ENCODE data around the gene MEIKIN.
"Not testable (repeated sequence)": the region's sequence is repeated elsewhere in the genome, so short reads cannot be mapped to it uniquely, and the experiment has no call there.

Gene MEIKIN

GRCh38 chr5:131783357-131783756 is 162.1 kb downstream of the MEIKIN start:
- Histone ChIP-seq H4K20me1 (ENCODE audit: insufficient read depth, low read length) (peaks cover 41% of the 10 kb centered on the region), H3K79me2 (ENCODE audit: insufficient read depth, low read length) (peaks cover 91% of the 10 kb centered on the region), H3K4me2 (ENCODE audit: insufficient read depth, low read length) (no peak overlapping the region), H3K9me3 (ENCODE audit: insufficient read depth, low read length, severe bottlenecking) (no peaks in the 10 kb centered on the region), H3K4me3 (ENCODE audit: low read depth in 1 of 2, low read length in 2 of 2) (no peak overlapping the region), H3K27ac (ENCODE audit: low read length) (no peak overlapping the region), H3K4me1 (ENCODE audit: insufficient read depth, low read length) (no peaks in the 10 kb centered on the region), H3K9ac (ENCODE audit: low read depth, low read length) (no peak overlapping the region), H3K36me3 (ENCODE audit: insufficient read depth, low read length) (peaks cover 8% of the 10 kb centered on the region; the same call in 1 of the 2 replicates), H2AFZ (ENCODE audit: low read depth, low read length) (no peak overlapping the region), H3K27me3 (ENCODE audit: insufficient read depth, low read length, poor library complexity) (no peaks in the 10 kb centered on the region)
- TF ChIP-seq EZH2 (IDR thresholded peaks at IDR 0.05; ENCODE audit: borderline replicate concordance, low read depth, low read length, severe bottlenecking) (no peak), CTCF (IDR thresholded peaks at IDR 0.05; ENCODE audit: borderline replicate concordance, extremely low read depth, low read length, poor library complexity, severe bottlenecking) (no peak)
- ATAC-seq (ENCODE audit: insufficient read depth, low read depth): no peak
- DNase-seq: no peak

- Histone ChIP-seq H3K4me1 (ENCODE audit: insufficient read depth, low read length) (no peaks in the 10 kb centered on the region), H3K9me3 (ENCODE audit: insufficient read depth, low read length, severe bottlenecking) (no peaks in the 10 kb centered on the region), H2AFZ (ENCODE audit: low read depth, low read length) (no peak overlapping the region), H3K4me2 (ENCODE audit: insufficient read depth, low read length) (no peak overlapping the region), H3K36me3 (ENCODE audit: insufficient read depth, low read length) (peaks cover 8% of the 10 kb centered on the region; the same call in 1 of the 2 replicates), H3K27me3 (ENCODE audit: insufficient read depth, low read length, poor library complexity) (no peaks in the 10 kb centered on the region), H4K20me1 (ENCODE audit: insufficient read depth, low read length) (peaks cover 42% of the 10 kb centered on the region), H3K27ac (ENCODE audit: low read length) (no peak overlapping the region), H3K4me3 (ENCODE audit: low read depth in 1 of 2, low read length in 2 of 2) (no peak overlapping the region), H3K9ac (ENCODE audit: low read depth, low read length) (no peak overlapping the region), H3K79me2 (ENCODE audit: insufficient read depth, low read length) (peaks cover 90% of the 10 kb centered on the region)
- DNase-seq: no peak
- no peak for ATAC-seq (ENCODE audit: insufficient read depth, low read depth)
- TF ChIP-seq CTCF (IDR thresholded peaks at IDR 0.05; ENCODE audit: borderline replicate concordance, extremely low read depth, low read length, poor library complexity, severe bottlenecking) (no peak), EZH2 (IDR thresholded peaks at IDR 0.05; ENCODE audit: borderline replicate concordance, low read depth, low read length, severe bottlenecking) (no peak)
Observed at GRCh38 chr5:131782717-131783116, 162.7 kb downstream of the MEIKIN start.

GRCh38 chr5:131778141-131778540 is 167.3 kb downstream of the MEIKIN start:
- not testable (repeated sequence) for H3K4me3 ChIP-seq (ENCODE audit: low read depth in 1 of 2, low read length in 2 of 2); H3K4me2 ChIP-seq (ENCODE audit: insufficient read depth, low read length); H3K4me1 ChIP-seq (ENCODE audit: insufficient read depth, low read length); ATAC-seq (ENCODE audit: insufficient read depth, low read depth); H3K9me3 ChIP-seq (ENCODE audit: insufficient read depth, low read length, severe bottlenecking); H3K36me3 ChIP-seq (ENCODE audit: insufficient read depth, low read length); H3K27me3 ChIP-seq (ENCODE audit: insufficient read depth, low read length, poor library complexity); H3K27ac ChIP-seq (ENCODE audit: low read length); H2AFZ ChIP-seq (ENCODE audit: low read depth, low read length); DNase-seq; H3K9ac ChIP-seq (ENCODE audit: low read depth, low read length)
- Histone ChIP-seq H4K20me1 (ENCODE audit: insufficient read depth, low read length) (peaks cover 45% of the 10 kb centered on the region), H3K79me2 (ENCODE audit: insufficient read depth, low read length) (peaks cover 92% of the 10 kb centered on the region)

GRCh38 chr5:131776450-131776849 is 169.0 kb downstream of the MEIKIN start:
- no peak for ATAC-seq (ENCODE audit: insufficient read depth, low read depth)
- Histone ChIP-seq H3K36me3 (ENCODE audit: insufficient read depth, low read length) (no peaks in the 10 kb centered on the region), H3K4me3 (ENCODE audit: low read depth in 1 of 2, low read length in 2 of 2) (no peak overlapping the region), H3K79me2 (ENCODE audit: insufficient read depth, low read length) (peaks cover 92% of the 10 kb centered on the region), H3K27me3 (ENCODE audit: insufficient read depth, low read length, poor library complexity) (no peaks in the 10 kb centered on the region), H3K9ac (ENCODE audit: low read depth, low read length) (no peak overlapping the region), H4K20me1 (ENCODE audit: insufficient read depth, low read length) (peaks cover 50% of the 10 kb centered on the region), H3K4me2 (ENCODE audit: insufficient read depth, low read length) (no peak overlapping the region), H3K27ac (ENCODE audit: low read length) (no peak overlapping the region), H3K9me3 (ENCODE audit: insufficient read depth, low read length, severe bottlenecking) (no peaks in the 10 kb centered on the region), H3K4me1 (ENCODE audit: insufficient read depth, low read length) (no peaks in the 10 kb centered on the region), H2AFZ (ENCODE audit: low read depth, low read length) (no peak overlapping the region)
- no peak for TF ChIP-seq CTCF (IDR thresholded peaks at IDR 0.05; ENCODE audit: borderline replicate concordance, extremely low read depth, low read length, poor library complexity, severe bottlenecking)
- no peak for TF ChIP-seq EZH2 (IDR thresholded peaks at IDR 0.05; ENCODE audit: borderline replicate concordance, low read depth, low read length, severe bottlenecking)
- DNase-seq: no peak

All from DND-41 (cell line).